Measurements from ENCODE around the gene FBH1.
"Not testable (repeated sequence)": the region's sequence is repeated elsewhere in the genome, so short reads cannot be mapped to it uniquely, and the experiment has no call there.

Gene FBH1

GRCh38 chr10:5905854-5906507 lies 15.9 kb downstream of the FBH1 start:
- no peak for DNase-seq

DNA sequence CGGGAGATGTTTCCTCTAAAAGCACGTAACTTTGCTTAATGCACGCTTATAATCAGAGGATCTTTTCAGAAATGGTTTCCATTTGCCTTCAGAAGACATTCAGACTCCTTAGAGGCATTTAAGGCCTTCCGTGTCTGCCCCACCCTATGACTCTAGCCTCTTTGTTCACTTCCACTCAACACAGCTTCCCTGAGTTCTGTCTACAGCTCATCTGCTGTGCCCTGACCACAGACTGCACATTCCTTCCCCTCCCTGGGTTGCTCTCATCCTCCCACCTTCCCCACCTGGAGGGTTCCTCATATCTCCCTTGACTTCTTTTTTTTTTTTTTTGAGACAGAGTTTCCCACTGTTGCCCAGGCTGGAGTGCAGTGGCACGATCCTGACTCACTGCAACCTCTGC lies 16.6 kb downstream of the FBH1 start:
- DNase-seq = no peak

- DNase-seq = not testable (repeated sequence)
Observed at GRCh38 chr10:5908676-5909075, 18.6 kb downstream of the FBH1 start.

GRCh38 chr10:5910323-5911100 lies 20.5 kb downstream of the FBH1 start:
- no peak for DNase-seq

- no peak for DNase-seq
Observed at GRCh38 chr10:5911670-5912069, 21.6 kb downstream of the FBH1 start.

DNA sequence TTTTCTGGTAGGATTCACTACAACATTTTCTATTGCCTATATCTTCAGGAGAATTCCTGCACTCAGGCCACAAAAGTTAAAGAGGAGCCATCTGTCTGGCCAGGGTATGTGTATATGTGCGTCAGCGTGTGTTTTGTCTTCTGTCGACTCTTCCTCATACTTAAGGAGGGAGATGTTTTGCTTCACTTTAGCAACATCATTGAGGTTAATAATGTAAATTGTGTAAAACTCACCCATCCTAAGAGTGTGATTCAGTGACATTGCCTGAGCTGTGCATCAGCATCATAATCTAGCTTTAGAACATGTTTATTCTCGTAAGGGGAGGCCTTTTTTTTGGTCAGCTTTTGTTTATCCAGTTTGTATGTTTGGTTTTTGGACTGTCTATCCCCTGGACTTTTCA lies 23.7 kb downstream of the FBH1 start:
- DNase-seq = no peak

DNA sequence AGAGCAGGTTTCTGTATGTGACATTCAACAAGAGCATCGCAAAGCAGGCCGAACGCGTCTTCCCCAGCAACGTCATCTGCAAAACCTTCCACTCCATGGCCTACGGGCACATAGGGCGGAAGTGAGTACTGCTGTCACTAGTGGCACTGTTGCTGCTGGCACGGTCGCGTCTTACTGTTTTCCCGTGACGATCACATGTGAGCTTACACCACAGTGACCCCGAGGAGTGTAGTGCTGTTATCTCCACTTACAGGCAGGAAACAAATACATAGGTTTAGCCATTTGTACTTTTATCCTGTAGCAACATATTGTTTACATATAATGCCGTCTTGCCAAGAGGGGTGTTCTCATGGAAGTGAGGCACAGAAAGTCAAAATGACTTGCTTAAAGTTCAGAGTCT lies 25.4 kb downstream of the FBH1 start:
- DNase-seq = no peak

GRCh38 chr10:5917305-5917704 lies 27.3 kb downstream of the FBH1 start:
- no peak for DNase-seq

GRCh38 chr10:5918763-5919162 lies 28.7 kb downstream of the FBH1 start:
- no peak for DNase-seq

GRCh38 chr10:5919568-5919967 lies 29.5 kb downstream of the FBH1 start:
- DNase-seq = no peak

GRCh38 chr10:5921746-5922145 lies 31.7 kb downstream of the FBH1 start:
- DNase-seq = no peak

- DNase-seq = no peak
Observed at GRCh38 chr10:5924889-5925288, 34.8 kb downstream of the FBH1 start.

DNA sequence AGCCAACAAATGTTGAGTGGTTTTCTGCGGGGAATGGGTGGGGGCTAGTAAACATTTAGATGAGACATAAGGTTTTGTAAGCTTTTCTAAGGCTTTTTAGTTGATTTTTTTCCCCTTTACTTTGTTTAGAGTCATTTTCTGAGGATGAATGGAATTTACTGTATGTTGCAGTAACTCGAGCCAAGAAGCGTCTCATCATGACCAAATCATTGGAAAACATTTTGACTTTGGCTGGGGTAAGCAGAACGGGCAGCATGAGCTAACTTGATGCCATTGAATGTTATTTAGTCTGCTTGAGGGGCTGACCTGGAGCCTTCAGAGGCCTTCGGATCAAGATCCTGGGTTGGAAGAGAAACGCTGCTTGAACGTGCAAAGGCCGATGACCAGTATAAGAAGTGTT lies 37.3 kb downstream of the FBH1 start:
- DNase-seq = no peak

DNA sequence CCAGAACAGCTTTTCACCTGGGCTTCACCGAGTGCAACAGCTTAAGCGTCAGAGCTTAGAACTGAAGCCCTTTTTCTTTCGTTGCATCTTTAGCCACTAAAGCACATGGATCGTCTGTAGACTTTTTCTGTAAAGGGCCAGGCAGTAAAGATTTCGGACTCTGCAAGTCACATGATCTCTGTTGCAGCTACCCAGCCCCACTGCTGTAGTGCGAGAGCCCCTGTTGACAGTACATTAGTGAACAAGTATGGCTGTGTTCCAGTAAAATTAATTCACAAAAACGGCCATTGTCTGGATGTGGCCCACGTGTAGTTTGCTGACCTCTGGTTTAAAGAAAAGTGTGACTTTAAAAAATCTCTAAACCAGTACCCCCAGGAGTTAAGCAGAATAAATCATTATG lies 39.4 kb downstream of the FBH1 start:
- DNase-seq = no peak

GRCh38 chr10:5930272-5930671 lies 40.2 kb downstream of the FBH1 start:
- no peak for DNase-seq

- DNase-seq = no peak
Observed at GRCh38 chr10:5932345-5932744, 42.3 kb downstream of the FBH1 start.

DNA sequence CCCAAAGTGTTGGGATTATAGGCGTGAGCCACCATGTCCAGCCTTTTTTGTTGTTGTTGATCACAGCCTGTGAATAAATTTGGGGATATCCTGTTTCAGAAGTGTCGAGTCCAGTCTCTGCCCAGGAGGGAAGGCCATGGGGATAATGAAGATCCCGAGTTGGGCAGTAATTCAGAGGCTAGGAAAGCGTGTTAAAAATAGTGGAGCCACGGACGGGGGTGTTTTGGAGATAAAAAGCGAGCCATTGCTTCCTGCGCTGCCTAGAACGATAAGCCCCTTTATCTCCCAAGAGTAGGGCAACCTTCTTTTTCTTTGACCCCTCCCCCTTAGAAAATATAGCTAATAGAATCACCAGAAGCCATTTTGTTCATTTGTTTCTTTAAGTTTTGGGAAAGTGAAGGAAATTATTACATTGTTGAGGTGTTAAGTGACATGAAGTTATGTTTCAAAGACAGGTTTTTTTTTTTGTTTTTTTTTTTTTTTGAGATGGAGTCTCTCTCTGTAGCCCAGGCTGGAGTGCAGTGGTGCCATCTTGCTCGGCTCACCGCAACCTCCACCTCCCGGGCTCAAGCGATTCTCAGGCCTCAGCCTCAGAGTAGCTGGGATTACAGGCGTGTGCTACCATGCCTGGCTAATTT lies 44.0 kb downstream of the FBH1 start:
- no peak for DNase-seq

DNA sequence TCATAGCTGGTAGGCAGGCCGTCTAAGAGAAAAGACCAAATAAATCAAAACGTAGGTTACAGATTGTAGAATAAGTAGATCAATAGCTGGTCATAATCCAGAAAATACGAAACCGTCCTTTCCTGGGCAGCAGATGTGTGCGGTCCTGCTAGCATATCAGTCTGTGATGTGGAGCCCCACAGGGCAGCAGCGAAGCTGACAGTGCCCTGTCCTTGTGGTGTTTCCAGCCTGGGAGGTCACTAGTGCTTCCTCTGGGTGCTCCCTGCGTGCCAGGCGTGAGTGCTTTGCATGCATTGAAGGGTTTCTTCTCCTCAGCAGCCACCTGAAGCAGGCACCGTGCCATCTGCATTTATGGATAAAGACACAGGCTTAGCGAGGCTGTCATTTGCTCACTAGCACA lies 45.6 kb downstream of the FBH1 start:
- DNase-seq = no peak

DNA sequence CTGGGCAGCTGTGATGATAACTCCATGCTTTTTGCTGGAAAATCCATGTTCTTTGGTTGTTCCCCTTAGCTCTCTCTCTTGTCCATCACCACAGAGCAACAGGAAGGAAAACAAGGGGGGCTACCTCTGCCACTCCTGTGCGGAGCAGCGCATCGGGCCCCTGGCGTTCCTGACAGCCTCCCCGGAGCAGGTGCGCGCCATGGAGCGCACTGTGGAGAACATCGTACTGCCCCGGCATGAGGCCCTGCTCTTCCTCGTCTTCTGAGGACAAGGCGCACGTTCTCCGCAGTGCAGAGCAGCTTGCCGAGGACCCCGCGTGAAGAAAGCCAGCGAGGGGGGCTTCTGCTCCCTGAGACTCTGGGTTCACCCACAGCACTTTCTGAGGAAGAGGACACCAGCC lies 47.0 kb downstream of the FBH1 start:
- DNase-seq = no peak

DNA sequence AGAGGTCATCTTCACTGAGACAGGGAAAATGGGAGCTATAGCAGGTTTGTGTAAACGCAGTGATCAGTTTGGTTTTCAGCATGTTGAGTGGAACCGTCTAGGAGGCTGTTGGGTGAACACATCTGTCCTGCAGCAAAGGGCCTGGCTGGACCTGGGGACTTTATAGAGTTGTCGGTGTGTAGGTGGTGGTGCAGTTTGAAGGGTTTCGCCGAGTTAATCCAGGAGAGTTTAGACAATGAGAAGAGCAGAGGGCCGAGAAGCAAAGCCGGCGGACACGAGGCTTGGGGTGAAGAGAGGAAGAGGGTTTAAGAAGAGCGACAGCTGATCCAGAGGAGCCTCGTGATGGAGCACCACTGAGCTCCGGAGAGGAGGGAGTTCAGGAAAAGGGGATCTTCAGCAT lies 48.2 kb downstream of the FBH1 start:
- no peak for DNase-seq

DNA sequence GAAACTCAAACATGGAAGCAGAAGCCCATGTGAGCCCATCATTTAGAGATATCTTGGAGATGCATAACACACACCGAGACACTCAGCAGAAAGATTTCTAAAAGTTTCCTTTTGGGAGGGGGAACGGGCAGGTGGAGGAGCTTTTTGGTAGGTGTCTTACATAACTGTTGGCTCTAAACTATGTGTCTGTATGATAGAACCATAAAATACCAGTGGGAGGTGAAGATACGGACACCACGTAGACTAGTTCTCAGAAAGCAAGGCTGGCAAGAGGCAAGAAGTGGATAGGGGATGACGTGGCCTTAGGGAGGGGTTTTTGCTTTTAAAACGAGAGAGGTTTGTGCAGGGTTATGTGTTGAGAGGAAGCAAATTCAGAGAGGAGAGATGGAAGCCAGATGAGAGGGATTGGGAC lies 50.8 kb downstream of the FBH1 start:
- DNase-seq = no peak

GRCh38 chr10:5941579-5941978 lies 51.5 kb downstream of the FBH1 start:
- no peak for DNase-seq

DNA sequence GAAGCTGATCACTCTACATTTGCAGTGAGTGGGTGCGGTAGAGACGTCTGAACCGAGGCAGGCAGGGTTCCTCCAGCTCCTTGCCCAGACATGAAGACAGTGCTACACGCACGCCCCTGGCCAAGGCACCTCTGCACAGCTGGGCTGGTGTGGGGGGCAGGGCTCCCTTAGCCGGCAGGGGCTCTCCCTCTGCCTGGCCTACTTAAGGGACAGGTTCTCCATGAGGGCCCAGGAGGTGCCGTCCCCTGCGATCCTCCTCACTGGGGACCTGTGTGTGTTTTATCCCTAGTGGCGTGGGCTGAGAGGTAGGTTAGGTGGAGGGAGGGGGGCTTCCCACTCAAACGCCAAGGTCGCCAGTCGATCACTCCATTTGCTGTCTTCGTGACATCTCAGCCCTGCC lies 52.0 kb downstream of the FBH1 start:
- no peak for DNase-seq

GRCh38 chr10:5942474-5942873 lies 52.4 kb downstream of the FBH1 start:
- no peak for DNase-seq

Data from stimulated activated CD4-positive, alpha-beta T cell treated with anti-CD3 and anti-CD28 coated beads, Interleukin-4, amount 100 ng/mL, for 1 hour (primary cell).